ENCODE results near the gene ATP5F1D.

Gene ATP5F1D

GRCh38 chr19:1283917-1284292 is 42.4 kb downstream of the ATP5F1D start:
- no peak for DNase-seq

GRCh38 chr19:1284293-1284978 is 42.9 kb downstream of the ATP5F1D start:
- DNase-seq, result no peak

GRCh38 chr19:1284979-1285736 is 43.6 kb downstream of the ATP5F1D start:
- no peak for DNase-seq

- DNase-seq, result no peak
These were observed 44.3 kb downstream of the ATP5F1D start, which contains the start of gene EFNA2 for GRCh38 chr19:1285737-1286360. EFNA2 (plus strand) TSS chr19:1285873; CDS start chr19:1286169, 296 bp downstream.

- no peak for DNase-seq
These were observed 45.2 kb downstream of the ATP5F1D start for GRCh38 chr19:1286487-1287353.

GRCh38 chr19:1287354-1288225 is 46.0 kb downstream of the ATP5F1D start:
- DNase-seq, result no peak

GRCh38 chr19:1288226-1288612 is 46.7 kb downstream of the ATP5F1D start:
- DNase-seq, result no peak

GRCh38 chr19:1288833-1289685 is 47.5 kb downstream of the ATP5F1D start:
- no peak for DNase-seq

GRCh38 chr19:1289686-1290025 is 48.1 kb downstream of the ATP5F1D start:
- no peak for DNase-seq

- no peak for DNase-seq
These were observed 48.7 kb downstream of the ATP5F1D start for GRCh38 chr19:1290196-1290702.

- DNase-seq, result no peak
These were observed 49.4 kb downstream of the ATP5F1D start for GRCh38 chr19:1290703-1291651.

- no peak for DNase-seq
These were observed 50.3 kb downstream of the ATP5F1D start for GRCh38 chr19:1291761-1292418.

GRCh38 chr19:1292419-1293151 is 51.0 kb downstream of the ATP5F1D start:
- DNase-seq, result no peak

- DNase-seq, result no peak
These were observed 52.4 kb downstream of the ATP5F1D start for GRCh38 chr19:1293782-1294604.
